Ureter (tissue), 1 donor: Measurements from ENCODE around the gene NLRC5. TPM values are rescaled to one million over a fixed set of nuclear protein-coding genes. Genes with fewer than 3 reads are reported as not detected.

Experiments used
- DNase-seq: peaks from one replicate; pipeline ENCODE4 v3.0.0-alpha.2; 2020; ENCODE audit warnings: low spot score
- total RNA-seq: library from RNA; stranded (reverse); gene quantifications from one replicate; pipeline ENCODE4 v1.2.4, GENCODE V29; 2023
- donor health status: DM: yes; HTN: yes; CAD: no.

Gene NLRC5
- total RNA-seq, 1 donor from 2014 or later = 50.1 TPM

DNA sequence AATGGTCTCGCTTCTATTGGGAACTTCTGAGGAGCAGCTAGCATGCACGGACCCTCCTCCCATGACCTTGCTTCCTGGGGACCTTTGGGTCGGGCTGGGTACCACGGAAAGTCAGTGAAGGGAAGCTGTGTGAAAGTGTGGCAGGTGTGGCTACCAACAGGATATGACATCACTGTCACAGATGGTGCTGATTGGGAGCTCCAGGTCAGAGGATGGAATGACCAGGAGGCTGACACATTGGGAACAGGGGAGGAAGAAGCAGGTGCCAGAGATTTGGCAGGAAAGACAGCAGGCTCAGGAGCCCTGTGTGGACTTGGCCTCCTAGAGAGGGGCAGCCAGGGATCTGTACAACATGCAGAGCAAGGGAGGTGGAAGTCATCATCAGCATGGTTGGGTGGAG, 137.1 kb downstream of the NLRC5 start:
- no peak for DNase-seq

DNA sequence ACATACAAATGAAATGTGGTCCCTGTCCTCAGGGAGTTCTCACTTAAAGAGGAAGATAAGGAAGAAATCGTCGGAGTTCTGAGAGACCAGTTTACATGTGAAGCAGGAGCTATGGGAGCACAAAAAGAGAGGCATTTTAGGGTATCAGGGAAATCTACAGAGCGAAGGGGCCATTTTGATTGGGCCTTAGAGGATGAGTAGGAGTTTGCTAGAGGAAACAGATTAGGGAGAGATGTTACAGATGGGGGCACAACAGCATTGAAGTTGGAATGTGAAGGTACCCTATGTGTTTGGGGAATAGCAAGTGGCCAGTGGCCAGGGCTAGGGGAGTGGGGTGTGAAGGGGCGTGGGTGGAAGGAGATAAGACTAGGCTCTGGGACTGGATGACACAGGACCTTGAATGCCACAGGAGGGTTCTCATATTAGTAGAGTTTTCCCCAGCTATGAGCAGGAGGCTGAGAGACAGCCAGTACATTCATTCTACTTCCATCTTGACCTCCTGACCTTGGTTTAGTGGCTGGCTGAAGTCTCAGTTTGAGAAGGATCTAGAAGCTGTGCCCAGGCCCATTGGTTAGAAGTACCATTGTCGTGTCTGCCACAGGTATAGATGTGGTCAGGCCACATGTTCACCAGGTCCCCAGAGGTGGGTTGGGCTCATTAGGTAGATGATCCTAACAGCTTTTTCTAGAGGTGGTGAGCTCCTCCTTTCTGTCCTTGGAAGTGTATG, 137.8 kb downstream of the NLRC5 start:
- no peak for DNase-seq

DNA sequence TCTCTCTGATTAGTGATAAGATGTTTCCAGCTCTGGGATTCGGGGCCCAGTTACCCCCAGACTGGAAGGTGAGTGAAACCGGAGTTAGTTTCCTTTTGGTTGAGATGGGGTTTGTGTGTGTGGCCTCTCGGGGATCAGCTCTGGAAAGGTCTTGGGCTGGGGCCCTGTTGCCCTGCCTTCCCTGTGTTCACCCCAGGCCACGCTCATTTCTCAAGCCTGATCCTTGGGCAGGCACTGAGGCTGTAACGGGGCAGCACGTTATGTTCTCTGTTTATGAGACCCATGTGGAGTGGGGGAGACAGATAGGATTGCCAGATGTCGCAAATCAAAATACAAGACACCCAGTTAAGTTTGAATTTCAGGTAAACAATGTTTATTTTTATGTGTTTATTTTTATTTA, 138.5 kb downstream of the NLRC5 start:
- DNase-seq = no peak

DNA sequence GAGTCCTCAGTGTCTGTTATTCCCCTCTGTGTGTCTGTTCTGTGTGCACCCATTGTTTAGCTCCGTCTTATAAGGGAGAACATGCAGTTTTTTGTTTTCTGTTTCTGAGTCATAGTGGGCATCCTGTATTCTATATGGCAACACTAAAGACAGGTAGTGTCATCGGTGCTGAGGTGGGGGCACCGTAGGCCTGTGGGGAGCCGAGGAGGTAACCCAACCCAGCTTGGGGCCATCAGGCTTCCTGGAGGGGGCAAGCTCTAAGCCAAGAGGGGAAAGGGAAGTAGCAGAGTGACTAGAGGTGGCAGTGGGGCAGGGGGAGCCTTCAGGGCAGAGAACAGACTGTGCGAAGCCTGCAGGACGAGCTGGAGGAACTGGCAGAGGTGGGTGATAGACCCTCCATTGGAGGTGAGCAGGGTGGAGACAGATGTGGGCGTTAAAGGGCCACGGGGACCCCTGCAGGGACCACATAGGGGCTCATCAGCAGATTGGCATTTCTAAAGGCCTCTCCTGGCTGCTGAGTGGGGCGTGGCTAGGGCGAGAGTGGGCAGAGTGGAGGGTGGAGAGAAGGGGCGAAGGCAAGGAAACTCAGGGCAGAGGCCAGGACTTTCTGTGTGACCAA, 139.5 kb downstream of the NLRC5 start:
- DNase-seq = no peak

DNA sequence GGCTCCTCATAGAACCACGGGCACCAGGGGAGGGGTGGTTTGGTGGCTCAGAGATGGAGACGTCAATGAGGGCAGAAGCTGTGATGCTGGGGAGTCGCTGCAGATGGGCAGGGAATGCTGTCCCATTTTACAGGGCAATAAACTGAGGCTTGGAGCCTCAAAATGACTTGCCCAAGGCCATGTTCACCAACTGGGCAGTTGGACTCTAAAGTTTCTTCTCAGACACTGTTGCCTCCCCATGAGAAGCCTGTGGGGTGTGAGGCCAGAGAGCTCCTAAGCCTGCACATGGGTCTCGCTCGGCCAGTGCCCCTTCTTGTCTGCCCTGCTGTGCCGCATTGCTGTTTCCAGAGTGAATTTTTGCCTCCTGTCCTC, 141.6 kb downstream of the NLRC5 start:
- no peak for DNase-seq

DNA sequence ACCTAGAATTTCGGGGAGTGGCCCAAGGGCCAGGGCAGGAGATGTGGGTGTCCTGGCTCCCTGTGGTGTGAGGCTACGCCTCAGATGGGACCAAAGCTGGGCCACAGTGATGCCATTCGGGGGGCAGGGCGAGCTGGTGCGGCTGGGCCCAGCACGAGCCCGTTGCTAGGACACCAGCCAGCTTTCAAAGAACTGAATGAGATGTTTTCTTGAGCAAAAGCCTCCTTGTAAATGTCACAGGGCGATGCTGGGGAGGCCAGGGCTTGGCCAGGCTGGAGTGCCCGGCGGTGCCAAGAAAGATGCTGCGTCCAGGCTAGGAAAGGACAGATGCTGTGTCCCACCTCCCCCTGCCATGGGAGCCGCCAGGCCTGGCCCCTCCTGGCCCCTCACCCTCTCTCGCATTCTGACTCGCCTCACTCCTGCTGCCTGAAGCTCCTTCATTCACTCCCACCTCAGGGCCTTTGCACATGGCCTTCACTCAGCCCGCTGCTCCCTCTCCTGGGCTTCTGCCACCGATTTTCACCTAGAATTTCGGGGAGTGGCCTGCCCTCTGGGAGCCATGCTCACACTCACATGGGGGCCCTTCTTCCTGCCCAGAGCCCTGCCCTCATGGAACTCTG, 142.1 kb downstream of the NLRC5 start:
- no peak for DNase-seq

DNA sequence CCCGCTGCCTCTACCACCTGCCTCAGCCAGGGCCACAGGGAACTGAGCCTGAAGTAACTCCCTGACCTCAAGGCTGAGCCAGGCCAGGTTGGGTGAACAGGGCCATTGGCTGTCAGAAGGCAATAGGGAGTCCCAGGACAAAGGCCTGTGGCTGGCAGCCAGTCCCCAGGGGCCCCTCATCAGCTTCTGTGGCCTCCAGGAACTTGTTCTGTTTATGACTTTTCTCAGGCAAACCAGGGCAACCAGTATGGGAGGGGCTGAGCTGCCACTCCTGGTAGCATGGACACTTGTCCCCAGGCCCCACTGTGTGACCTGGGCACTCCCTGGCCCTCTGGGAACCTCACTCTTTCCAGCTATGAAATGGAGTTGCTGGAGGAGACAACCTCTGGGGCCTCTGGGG, 143.1 kb downstream of the NLRC5 start:
- no peak for DNase-seq

DNA sequence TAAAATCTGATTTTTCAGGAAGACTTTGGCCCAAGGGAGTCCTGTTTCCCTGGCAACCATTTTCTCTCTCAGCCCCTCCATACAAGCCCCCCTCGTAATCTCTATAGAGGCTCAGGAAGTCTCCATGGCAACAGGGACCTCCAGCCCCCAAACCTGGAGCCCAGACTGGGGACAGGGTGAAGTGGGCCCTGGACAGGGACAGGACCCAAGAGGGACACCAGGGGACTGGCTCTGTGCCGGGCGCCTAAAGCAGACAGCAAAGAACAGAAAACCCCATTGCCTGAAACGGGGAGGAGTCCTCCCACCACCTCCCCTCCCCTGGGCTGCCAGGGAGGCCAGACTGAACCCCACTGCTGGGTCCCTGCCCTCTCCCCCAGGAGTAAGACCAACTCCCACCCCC, 143.7 kb downstream of the NLRC5 start:
- DNase-seq = no peak

Other genes starting within 250 kb of the NLRC5 start
- gene SLC12A3, start 124.3 kb upstream of the NLRC5 start, total RNA-seq = not detected
- gene HERPUD1, start 57.4 kb upstream of the NLRC5 start, total RNA-seq = 171 TPM
- gene CETP, start 27.6 kb upstream of the NLRC5 start, total RNA-seq = 0.42 TPM
- 19.8 TPM for gene CPNE2, start 103.0 kb downstream of the NLRC5 start, total RNA-seq
- 122 TPM for gene PSME3IP1, start 196.5 kb downstream of the NLRC5 start, total RNA-seq
- 44.7 TPM for gene RSPRY1, start 196.8 kb downstream of the NLRC5 start, total RNA-seq